Glomerular endothelial cell (primary cell): ENCODE measurements around the gene ADAMTSL2. TPM values are rescaled to one million over a fixed set of nuclear protein-coding genes. Genes with fewer than 3 reads are reported as not detected.
"Not testable (repeated sequence)": the region's sequence is repeated elsewhere in the genome, so short reads cannot be mapped to it uniquely, and the experiment has no call there.

Source experiments
- DNase-seq: peaks from one replicate; pipeline ENCODE4 v3.0.0-alpha.2; 2011; ENCODE audit warnings: low read depth, low spot score; ENCODE audit errors: extremely low read depth
- total RNA-seq: library from RNA; depleted of rRNA; stranded (reverse); fragments of >200 nt; gene quantifications from 2 replicates; pipeline ENCODE4 v1.2.3, GENCODE V29; 2015

The ADAMTSL2 gene
- total RNA-seq, 1 donor from 2014 or later: not detected

DNA sequence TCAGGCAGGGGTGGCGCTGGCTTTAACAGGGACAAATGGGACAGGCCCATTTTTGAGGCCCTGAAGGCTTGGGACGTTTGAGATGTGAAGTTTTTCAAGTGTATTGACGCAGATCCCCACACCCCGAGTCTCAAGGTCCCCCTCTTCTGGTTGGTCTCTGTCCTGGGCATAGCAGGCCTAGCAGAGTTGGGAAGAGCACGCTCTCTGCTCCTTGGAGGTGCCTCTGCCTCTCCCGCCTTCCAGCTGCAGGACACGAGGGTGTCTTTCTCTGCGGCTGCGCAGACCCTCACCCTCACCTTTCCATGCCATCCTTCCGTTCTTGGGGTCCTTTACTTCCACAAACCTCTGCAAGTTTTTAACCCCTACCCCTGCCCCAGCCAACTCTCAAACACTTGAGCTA is 18.6 kb downstream of the ADAMTSL2 start:
- DNase-seq: no peak

DNA sequence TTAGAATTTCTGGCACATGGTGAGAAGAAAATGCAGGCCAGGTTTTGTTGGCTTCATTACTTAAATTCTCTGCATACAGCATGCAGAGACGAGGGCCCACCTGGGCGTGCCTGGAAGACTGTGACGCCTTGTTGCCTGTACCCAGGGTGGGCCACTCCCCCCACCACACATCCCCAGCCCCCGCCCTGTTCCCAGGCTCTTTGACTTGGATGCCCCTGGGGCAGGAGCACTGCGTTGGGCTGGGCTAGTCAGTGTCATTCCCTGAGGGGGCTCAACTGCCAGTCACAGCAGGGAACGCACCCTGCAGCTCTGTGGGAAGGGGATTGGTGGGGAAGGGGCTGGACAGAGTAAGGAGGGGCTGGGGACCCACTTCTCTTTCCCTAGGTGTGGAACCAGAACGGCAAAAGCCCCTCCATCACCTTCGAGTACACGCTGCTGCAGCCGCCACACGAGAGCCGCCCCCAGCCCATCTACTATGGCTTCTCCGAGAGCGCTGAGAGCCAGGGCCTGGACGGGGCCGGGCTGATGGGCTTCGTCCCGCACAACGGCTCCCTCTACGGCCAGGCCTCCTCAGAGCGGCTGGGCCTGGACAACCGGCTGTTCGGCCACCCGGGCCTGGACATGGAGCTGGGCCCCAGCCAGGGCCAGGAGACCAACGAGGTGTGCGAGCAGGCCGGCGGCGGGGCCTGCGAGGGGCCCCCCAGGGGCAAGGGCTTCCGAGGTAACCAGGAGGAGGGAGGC is 19.6 kb downstream of the ADAMTSL2 start:
- no peak for DNase-seq

DNA sequence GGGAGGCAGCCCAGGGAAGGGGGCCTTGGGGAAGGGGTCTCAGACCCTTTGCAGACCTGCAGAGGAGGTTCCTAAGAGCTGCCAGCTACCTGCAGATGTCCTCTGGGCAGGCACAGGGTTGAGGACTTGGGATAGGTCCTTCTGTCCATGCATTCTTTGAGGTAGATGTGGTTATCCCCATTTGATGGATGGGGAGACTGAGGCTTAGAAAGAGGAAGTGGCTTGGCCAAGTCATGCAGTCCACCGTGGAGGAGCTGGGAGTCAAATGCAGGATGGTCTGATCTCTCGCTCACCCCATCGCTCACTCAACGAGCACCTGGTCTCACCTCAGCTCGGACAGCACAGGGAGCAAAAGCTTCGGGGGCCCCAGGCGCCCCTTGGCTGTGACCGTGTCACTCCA is 20.2 kb downstream of the ADAMTSL2 start:
- no peak for DNase-seq

DNA sequence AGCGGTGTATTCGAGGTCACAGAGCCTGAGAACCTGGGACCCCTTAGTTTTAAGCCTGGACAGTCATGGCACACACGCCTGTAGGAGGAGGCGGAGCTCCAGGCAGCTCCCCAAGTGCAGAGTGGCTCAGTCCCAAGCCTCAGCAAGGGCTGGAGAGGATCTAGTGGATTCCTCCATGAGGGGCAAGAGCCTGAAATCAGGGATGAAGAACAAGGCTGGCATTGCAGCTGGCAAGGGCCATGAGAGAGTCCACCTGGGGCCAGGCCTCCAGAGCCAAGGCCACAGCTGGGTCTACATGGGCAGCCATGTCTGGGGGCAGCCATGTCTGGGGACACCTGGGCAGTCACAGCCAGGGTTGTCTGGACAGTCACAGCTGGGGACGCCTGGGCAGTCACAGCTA is 21.9 kb downstream of the ADAMTSL2 start:
- DNase-seq: no peak

DNA sequence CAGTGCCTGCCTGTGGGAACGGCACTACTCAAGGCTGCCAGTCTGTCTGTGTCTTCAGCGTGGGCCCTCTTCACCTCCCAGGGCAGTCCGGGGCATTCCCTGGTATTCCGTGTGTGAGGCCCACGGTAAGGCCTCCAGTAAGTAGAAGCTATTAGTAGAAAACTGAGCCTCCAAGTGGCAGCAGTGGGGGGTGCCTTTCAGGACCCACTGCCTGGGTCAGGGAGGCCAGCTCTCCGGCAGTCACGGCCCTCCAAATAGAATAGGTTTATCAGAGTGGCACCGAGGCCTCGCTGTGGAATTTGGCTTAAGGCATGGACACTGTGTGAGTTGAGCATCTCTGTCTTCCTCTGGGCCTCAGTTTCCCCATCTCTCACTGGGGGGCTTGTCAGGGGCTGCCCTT is 23.1 kb downstream of the ADAMTSL2 start:
- no peak for DNase-seq

DNA sequence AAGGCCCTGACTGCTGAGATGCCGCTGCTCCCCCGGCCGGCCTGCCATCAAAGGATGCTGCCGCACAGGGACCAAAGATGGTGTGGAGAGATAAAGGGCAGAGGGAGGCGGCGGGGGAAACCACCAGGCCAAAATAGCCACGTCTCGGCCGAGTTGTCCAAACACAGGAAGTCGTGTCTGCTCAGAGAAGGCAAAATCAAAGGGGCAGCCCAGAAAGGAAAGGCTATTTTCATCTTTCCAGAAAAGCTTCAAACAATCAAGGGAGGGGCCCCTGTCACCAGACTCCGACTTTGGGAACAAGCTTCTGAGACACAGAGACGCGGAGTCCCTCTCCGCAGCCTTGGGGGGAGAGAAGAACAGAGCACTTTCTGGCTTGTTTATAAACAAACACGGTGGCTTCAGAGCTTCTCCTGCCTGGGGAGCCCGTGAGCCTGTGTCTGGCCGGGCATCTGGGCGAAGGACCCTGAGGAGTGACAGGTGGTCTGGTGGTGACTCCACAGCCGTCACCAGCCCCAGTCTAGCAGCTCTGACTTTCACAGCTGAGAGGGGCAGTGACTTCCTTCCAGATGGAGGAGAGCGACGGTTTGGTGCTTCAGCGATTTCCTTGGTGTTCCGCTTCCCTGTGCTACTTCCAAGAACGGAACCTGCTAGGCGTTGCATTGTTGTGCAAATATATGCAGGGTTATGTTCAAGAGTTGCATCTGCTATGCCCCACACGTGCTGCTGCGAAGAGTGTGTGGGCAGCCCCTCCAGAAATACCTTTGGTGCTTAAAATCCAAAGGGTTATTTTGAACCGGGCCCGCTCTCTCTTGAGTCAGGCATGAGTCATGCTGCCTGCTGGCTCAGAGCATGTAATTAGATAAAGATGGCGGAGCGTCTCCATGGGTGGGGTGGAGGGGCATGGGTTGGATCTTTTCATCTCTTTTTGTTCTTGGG is 24.0 kb downstream of the ADAMTSL2 start:
- DNase-seq: no peak

DNA sequence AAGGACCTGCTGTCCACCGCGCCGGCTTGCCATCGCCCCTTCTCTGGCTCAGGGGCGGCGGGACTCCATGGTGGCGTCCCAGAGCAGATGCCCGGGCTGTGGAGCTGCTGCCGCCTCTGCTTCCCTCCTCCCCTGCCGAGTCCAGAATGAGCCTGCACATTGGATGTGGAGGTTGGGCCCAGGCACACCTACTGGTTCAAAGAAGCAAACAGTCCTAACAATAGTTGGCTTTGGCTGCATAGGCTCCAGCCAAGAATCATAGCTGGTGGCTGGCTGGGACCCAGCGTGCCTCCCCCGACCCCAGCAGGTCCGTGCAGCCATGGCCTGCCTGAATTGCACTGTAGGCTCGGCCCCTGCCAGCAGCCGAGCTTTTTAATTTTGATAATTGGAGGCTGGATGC is 25.8 kb downstream of the ADAMTSL2 start:
- DNase-seq: no peak

DNA sequence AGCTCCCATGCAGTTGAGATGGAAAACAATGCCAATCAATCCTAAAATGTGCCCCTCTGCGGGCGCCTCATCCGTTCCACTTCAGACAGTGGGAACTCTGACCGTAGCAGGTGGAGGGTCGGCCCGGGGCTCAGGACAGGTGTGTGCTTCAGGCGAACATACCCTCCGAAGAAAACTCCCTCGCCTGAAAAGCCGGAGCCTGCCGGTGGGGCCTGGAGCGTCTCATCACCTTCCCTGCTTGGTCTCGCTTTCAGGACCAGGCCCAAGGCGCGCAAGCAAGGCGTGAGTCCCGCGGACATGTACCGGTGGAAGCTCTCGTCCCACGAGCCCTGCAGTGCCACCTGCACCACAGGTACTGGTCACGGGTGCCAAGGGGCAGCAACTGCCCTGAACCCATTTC is 26.4 kb downstream of the ADAMTSL2 start:
- DNase-seq: no peak

DNA sequence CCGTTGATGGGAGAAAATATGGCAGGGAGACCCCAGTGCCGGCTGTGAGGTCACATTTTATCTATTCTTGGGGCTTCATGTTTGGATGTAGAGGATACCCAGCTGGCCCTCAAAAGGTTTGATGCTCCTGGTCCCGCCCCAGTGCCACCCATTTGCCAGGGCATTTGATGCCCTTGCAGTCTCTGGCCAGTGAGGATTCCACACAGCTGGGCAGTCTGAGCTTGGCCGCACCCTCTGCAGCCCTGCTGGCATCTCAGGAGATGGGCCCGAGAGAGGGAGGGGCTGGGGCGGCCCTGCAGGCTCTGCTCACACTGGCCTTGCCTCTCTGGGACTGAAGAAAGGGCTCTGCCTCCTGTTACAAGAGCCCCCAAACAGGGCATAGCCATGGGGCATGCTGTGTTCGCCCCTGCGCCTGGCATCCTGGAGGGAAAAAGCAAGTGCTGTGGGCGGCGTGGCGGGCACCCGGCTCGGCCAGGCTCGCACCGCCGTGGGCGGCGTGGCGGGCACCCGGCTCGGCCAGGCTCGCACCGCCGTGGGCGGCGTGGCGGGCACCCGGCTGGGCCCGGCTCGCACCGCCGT is 27.6 kb downstream of the ADAMTSL2 start:
- DNase-seq: no peak

DNA sequence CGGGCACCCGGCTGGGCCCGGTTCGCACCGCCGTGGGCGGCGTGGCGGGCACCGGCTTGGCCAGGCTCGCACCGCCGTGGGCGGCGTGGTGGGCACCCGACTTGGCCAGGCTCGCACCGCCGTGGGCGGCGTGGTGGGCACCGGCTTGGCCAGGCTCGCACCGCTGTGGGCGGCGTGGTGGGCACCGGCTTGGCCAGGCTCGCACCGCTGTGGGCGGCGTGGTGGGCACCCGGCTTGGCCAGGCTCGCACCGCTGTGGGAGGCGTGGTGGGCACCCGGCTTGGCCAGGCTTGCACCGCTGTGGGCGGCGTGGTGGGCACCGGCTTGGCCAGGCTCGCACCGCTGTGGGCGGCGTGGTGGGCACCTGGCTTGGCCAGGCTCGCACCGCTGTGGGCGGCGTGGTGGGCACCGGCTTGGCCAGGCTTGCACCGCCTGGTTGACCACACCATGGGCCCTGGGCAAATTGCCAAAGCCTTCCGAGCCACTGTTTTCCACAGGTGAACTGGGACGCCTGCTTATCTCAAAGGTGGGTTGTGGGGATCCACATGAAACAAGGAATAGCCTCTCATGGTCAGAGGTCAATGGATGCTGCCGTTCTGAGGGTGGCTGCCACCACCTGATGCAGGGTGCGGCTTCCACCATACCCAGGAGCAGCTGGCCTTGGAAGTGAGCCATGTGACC is 28.2 kb downstream of the ADAMTSL2 start:
- DNase-seq: no peak

DNA sequence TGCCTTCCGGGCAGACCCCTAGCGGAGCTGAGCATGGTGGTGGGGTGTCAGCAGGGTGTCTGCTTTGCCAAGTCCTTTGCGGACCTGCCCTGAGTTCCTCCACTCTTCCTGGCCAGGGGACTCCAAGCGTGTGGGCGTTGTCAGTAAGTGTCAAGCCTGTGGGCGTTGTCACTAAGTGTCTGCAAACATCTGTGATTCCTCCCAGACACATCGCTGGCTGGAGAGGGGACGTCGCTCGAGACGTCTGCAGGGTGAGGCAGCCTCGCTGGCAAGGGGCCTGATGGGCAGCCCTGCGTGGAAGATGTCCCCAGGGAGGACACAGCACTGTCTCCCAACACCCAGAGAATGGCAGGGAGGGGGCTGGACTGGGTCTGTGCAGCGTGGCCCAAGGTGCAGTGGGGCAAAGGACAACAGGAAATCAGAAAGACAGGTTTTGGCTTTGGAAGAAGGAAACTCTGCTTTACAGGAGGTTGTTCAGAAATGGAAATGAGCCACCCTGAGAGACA is 28.8 kb downstream of the ADAMTSL2 start:
- DNase-seq: no peak

DNA sequence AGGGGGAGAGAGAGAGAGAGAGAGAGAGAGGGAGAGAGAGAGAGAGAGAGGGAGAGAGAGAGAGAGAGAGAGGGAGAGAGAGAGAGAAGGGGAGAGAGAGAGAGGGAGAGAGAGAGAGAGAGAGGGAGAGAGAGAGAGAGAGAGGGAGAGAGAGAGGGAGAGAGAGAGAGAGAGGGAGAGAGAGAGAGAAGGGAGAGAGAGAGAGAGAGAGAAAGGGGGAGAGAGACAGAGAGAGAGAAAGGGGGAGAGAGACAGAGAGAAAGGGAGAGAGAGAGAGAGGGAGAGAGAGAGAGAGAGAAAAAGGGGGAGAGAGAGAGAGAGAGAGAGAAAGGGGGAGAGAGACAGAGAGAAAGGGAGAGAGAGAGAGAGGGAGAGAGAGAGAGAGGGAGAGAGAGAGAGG is 29.3 kb downstream of the ADAMTSL2 start:
- not testable (repeated sequence) for DNase-seq

DNA sequence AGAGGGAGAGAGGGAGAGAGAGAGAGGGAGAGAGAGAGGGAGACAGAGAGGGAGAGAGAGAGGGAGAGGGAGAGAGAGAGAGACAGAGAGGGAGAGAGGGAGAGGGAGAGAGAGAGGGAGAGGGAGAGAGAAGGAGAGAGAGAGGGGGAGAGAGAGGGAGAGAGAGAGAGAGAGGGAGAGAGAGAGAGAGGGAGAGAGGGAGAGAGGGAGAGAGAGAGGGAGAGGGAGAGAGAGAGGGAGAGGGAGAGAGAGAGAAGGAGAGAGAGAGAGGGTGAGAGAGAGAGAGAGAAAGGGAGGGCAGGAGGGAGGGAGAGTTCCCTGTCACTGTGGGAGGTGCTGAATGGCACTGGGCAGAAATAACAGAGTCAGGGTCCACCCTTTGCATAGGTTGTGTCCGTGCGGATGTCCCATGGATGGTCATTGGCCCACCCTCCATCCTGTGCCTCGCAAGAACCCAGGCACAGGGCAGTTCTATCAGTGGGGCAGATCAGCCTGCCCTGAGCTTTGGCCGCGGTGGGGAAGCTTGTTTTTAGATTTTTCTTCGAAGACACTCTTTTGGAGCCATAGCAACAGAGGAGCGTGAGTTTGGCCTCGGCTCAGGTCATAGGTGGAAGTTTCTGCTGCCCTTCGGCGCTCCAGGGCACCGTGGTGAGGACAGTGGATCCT is 30.1 kb downstream of the ADAMTSL2 start:
- no peak for DNase-seq

DNA sequence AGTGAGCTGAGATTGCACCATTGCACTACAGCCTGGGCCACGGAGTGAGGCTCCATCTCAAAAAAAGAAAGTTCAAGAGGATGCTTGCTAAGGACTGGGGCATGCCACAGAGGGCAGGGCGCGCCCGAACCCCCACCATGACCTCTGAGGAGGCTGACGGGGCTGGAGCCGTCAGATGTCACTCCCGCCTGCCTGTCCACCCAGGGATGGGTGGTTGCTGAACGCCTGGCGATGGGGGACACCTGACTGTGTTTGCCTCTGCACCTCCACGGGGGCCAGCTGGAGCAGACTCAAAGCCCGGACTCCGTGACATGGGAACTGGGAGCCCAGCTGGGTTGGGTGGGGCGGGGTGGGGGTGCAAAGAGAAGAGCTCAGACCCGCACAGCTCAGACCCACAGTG is 31.9 kb downstream of the ADAMTSL2 start:
- DNase-seq: no peak

DNA sequence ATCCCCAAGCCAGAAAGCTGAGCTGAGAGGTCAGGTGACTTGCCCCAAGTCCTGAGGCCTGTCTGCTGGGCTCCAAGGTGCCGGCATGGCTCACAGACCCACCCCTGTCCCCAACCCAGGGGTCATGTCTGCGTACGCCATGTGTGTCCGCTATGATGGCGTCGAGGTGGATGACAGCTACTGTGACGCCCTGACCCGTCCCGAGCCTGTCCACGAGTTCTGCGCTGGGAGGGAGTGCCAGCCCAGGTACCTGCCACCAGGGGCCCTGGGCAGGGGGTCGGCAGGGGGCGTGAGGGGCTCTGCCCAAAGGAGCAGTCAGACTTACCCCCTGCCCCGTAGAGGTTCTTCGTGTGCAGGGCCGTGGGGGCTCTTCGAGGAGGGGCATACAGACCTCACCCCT is 32.3 kb downstream of the ADAMTSL2 start:
- no peak for DNase-seq

DNA sequence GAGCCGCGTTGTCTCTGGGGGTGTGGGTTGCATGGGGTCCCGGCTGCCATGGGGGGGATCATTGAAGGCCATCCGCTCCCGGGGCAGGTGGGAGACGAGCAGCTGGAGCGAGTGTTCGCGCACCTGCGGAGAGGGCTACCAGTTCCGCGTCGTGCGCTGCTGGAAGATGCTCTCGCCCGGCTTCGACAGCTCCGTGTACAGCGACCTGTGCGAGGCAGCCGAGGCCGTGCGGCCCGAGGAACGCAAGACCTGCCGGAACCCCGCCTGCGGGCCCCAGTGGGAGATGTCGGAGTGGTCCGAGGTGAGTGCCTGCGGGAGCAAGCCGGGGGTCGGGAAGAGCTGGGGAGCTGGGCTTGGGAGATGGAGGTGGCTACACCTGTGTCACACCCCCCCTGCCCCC is 33.7 kb downstream of the ADAMTSL2 start:
- DNase-seq: no peak

DNA sequence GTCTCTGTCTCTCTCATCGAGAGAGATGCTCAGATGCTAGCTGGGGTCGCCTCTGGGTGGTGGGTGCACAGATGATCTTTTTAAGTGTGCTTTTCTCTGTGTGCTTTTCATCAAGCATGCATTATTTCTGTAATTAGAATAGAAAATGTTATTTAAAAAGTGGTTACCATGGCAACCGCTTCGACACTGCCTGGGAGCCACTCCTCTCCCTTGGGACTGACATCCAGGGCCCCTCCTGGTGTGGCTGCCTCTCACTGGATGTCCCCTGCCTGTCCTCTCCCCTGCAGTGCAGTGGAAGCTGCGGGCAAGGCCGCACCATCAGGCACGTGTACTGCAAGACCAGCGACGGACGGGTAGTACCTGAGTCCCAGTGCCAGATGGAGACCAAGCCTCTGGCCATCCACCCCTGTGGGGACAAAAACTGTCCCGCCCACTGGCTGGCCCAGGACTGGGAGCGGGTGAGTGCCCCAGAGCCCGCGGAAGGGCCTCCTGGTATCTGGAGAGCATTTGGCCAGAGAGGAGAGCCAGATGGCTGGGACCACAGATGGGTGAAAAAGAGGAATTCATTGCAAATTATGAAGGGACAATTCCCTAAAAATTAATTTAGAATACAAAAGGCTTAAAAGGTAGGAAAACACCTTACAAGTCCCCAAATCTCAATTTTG is 34.7 kb downstream of the ADAMTSL2 start:
- DNase-seq: no peak

DNA sequence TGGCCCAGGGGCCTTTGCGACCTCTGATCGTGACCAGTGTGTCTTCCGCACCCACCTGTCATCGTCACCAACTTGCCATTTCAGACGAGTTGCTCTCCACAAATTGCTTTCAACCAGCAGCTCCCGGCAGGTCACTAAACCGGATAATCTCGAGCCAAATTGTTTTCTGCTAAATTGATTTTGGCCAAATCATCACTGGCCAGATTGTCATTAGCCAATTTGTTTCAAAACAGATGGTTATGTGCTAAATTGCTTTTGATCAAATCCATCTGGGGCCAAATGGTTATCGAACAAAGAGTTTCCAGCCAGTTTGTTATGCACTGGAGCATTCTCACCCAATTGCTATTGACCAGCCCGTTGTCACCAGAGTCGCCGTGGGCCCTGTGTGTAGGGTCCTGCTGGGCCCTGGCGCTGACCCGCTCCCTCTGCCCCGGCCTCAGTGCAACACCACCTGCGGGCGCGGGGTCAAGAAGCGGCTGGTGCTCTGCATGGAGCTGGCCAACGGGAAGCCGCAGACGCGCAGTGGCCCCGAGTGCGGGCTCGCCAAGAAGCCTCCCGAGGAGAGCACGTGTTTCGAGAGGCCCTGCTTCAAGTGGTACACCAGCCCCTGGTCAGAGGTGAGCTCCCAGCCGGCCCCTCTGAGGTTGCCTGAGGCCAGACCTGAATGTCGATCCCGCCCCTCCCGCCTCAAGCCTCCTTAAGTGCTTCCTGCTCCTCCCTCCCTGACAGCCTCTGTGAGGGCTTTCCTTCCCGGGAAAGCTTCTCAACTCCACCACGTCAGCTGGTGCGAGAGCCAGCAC is 35.6 kb downstream of the ADAMTSL2 start:
- DNase-seq: no peak

DNA sequence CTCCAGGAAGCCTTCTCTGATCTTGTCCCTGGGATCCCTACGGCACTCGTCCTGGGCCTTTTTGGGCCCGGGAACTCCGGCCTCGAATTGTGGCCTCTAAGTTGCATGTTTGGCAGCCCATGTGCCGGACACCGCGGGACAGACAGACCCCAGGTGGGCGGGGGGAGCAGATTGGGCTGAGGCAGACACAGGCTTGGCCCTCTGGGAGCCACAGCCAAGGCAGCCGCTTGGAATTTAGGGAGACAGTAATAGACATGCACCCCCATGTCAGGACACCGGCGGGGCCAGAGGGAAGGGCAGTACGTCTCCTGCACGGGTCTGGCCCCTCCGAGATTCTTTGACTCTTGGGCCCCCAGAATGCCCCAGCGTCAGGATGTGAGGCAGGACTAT is 36.2 kb downstream of the ADAMTSL2 start:
- no peak for DNase-seq
